ENCODE measurements around the gene SOX11. TPM values are rescaled to one million over a fixed set of nuclear protein-coding genes. Genes with fewer than 3 reads are reported as not detected.

SOX11 gene
- total and polyA plus RNA-seq, 2 donors (not counting 1 experiment from before 2014, with no cell fraction given), result 0.01 TPM; not detected in 1

DNA sequence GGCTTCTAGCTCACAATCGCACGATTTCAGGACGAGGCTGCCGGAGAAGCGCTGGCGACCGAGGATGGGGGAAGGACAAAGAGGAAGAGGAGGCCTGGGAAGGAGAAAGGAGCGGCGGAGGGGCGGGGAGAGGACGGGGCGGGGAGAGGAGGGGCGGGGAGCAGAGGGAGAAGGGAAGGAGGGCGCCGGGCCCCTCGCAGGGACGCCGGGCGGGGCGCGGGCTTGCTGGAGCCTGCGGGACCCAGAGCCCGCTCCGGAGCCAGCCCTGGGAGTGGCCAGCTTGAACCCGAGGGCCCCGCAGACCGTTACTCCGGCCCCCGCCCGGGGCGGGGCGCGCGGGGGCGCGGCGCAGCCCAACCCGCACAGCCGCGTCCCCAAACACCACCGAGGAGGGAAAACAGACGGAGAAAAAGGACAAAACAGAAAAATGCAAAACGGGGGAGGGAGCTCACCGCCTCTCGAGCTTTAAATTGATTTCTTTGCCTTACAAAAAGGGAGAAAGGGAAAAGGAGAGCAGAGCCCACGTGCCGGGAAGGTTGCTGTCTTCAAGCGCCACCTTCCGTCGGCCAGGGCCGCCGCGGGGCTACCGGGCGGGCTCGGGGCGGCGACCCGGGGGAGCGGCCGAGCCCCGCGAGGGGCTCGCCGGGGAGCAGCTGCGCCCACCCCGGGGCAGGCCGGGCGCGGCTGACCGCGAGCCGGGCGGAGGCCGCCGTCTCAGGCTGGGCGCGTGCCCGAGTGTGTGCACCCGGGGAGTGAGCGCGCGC, 781 bp upstream of the SOX11 start:
- Histone ChIP-seq H3K36me3 (replicated peaks in 1 of 2; ENCODE audit: control extremely low read depth in 1 of 2, control insufficient read depth in 1 of 2, extremely low read depth in 1 of 2, insufficient read depth in 2 of 2, low read length in 1 of 2) (no peaks in the 10 kb centered on the region), H3K27ac (ENCODE audit: low read length in 2 of 2) (no peak overlapping the region), H3K4me3 (ENCODE audit: control extremely low read depth in 1 of 5, extremely low read depth in 1 of 5, insufficient read depth in 1 of 5, low read depth in 2 of 5, low read length in 4 of 5) (no peak overlapping the region), H3K27me3 (replicated peaks in 1 of 4; ENCODE audit: control extremely low read depth in 1 of 4, control insufficient read depth in 3 of 4, insufficient read depth in 4 of 4, low read length in 3 of 4) (peaks cover 0 to 23% (median 12%) of the 10 kb centered on the region in 4 experiments), H3K9ac (ENCODE audit: low read length) (no peak overlapping the region), H3K4me1 (ENCODE audit: control insufficient read depth in 2 of 2, insufficient read depth in 2 of 2, low read length in 2 of 2) (peaks cover 12 to 14% of the 10 kb centered on the region in 2 donors), H4K20me1 (ENCODE audit: control insufficient read depth, insufficient read depth, low read length, poor library complexity, severe bottlenecking) (no peaks in the 10 kb centered on the region), H3K79me2 (ENCODE audit: control insufficient read depth, insufficient read depth, low read length) (no peaks in the 10 kb centered on the region), H3K4me2 (replicated peaks; ENCODE audit: low read depth, low read length, poor library complexity, severe bottlenecking) (peak overlapping the region; percentile 37), H3K9me3 (ENCODE audit: control extremely low read depth in 1 of 3, control insufficient read depth in 2 of 3, insufficient read depth in 1 of 3, low read length in 2 of 3) (peaks cover 0 to 16% (median 0%) of the 10 kb centered on the region in 3 donors), H2AFZ (ENCODE audit: insufficient read depth, low read depth, low read length, poor library complexity, severe bottlenecking) (peak overlapping the region; percentile 16)
- intact Hi-C loops (cut with micrococcal nuclease), result no loop called here
- DNase-seq, result no peak
- Mint-ChIP-seq H3K9me3 (ENCODE audit: insufficient read depth) (no peaks in the 10 kb centered on the region), H3K27me3 (peaks cover 50% of the 10 kb centered on the region), H3K27ac (no peak overlapping the region), H3K4me1 (peaks cover 10% of the 10 kb centered on the region), H3K4me3 (peak overlapping the region; percentile 42)
- ATAC-seq (ENCODE audit: low read depth), result no peak
- ChIA-PET CTCF (no interaction called here), POLR2A (no interaction called here)
- 11% methylated on average over 71 of the region's 83 CpGs for WGBS (ENCODE audit: insufficient coverage)
- TF ChIP-seq, protein P1, sequence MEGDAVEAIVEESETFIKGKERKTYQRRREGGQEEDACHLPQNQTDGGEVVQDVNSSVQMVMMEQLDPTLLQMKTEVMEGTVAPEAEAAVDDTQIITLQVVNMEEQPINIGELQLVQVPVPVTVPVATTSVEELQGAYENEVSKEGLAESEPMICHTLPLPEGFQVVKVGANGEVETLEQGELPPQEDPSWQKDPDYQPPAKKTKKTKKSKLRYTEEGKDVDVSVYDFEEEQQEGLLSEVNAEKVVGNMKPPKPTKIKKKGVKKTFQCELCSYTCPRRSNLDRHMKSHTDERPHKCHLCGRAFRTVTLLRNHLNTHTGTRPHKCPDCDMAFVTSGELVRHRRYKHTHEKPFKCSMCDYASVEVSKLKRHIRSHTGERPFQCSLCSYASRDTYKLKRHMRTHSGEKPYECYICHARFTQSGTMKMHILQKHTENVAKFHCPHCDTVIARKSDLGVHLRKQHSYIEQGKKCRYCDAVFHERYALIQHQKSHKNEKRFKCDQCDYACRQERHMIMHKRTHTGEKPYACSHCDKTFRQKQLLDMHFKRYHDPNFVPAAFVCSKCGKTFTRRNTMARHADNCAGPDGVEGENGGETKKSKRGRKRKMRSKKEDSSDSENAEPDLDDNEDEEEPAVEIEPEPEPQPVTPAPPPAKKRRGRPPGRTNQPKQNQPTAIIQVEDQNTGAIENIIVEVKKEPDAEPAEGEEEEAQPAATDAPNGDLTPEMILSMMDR (IDR thresholded peaks at IDR 0.05), result no peak

DNA sequence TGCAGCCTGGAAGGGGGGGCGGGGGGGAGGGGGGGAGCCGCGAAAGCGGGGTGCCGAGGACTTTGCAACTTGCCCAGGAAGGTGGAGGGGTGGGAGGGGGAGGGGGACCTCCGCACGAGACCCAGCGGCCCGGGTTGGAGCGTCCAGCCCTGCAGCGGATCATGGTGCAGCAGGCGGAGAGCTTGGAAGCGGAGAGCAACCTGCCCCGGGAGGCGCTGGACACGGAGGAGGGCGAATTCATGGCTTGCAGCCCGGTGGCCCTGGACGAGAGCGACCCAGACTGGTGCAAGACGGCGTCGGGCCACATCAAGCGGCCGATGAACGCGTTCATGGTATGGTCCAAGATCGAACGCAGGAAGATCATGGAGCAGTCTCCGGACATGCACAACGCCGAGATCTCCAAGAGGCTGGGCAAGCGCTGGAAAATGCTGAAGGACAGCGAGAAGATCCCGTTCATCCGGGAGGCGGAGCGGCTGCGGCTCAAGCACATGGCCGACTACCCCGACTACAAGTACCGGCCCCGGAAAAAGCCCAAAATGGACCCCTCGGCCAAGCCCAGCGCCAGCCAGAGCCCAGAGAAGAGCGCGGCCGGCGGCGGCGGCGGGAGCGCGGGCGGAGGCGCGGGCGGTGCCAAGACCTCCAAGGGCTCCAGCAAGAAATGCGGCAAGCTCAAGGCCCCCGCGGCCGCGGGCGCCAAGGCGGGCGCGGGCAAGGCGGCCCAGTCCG, 540 bp downstream of the SOX11 start:
- H3K4me1 Mint-ChIP-seq, result peaks cover 12% of the 10 kb centered on the region
- Histone ChIP-seq H3K36me3 (replicated peaks in 1 of 2; ENCODE audit: control extremely low read depth in 1 of 2, control insufficient read depth in 1 of 2, extremely low read depth in 1 of 2, insufficient read depth in 2 of 2, low read length in 1 of 2) (no peaks in the 10 kb centered on the region), H2AFZ (ENCODE audit: insufficient read depth, low read depth, low read length, poor library complexity, severe bottlenecking) (no peak overlapping the region), H3K79me2 (ENCODE audit: control insufficient read depth, insufficient read depth, low read length) (no peaks in the 10 kb centered on the region), H3K27ac (ENCODE audit: low read length in 2 of 2) (no peak overlapping the region), H3K4me1 (ENCODE audit: control insufficient read depth in 2 of 2, insufficient read depth in 2 of 2, low read length in 2 of 2) (peaks cover 12 to 14% of the 10 kb centered on the region in 2 donors), H3K27me3 (replicated peaks in 1 of 4; ENCODE audit: control extremely low read depth in 1 of 4, control insufficient read depth in 3 of 4, insufficient read depth in 4 of 4, low read length in 3 of 4) (peaks cover 0 to 26% (median 15%) of the 10 kb centered on the region in 4 experiments), H3K4me2 (replicated peaks; ENCODE audit: low read depth, low read length, poor library complexity, severe bottlenecking) (peak overlapping the region; percentile 16), H4K20me1 (ENCODE audit: control insufficient read depth, insufficient read depth, low read length, poor library complexity, severe bottlenecking) (no peaks in the 10 kb centered on the region), H3K9ac (ENCODE audit: low read length) (no peak overlapping the region), H3K4me3 (ENCODE audit: control extremely low read depth in 1 of 5, extremely low read depth in 1 of 5, insufficient read depth in 1 of 5, low read depth in 2 of 5, low read length in 4 of 5) (no peak overlapping the region), H3K9me3 (ENCODE audit: control extremely low read depth in 1 of 3, control insufficient read depth in 2 of 3, insufficient read depth in 1 of 3, low read length in 2 of 3) (peaks cover 0 to 16% (median 0%) of the 10 kb centered on the region in 3 donors)
- peaks cover 49% of the 10 kb centered on the region for H3K27me3 Mint-ChIP-seq
- H3K9me3 Mint-ChIP-seq (ENCODE audit: insufficient read depth), result no peaks in the 10 kb centered on the region
- CTCF ChIA-PET, result no interaction called here
- H3K4me3 Mint-ChIP-seq, result peak overlapping the region; percentile 34
- 10% methylated on average over 66 of the region's 69 CpGs for WGBS (ENCODE audit: insufficient coverage)
- H3K27ac Mint-ChIP-seq, result no peak overlapping the region
- DNase-seq (peak; percentile 13), ATAC-seq (ENCODE audit: low read depth) (no peak)
- POLR2A ChIA-PET, result no interaction called here
- TF ChIP-seq, protein P1 (IDR thresholded peaks at IDR 0.05), result no peak
- TF ChIP-seq EZH2 (IDR thresholded peaks at IDR 0.05; ENCODE audit: borderline replicate concordance, insufficient read depth, low read depth, low read length, poor library complexity, severe bottlenecking), result no peak
- intact Hi-C loops (cut with micrococcal nuclease), result no loop called here
